Panc1 (cell line): ENCODE measurements around the gene OTUB1. TPM values are rescaled to one million over a fixed set of nuclear protein-coding genes. Genes with fewer than 3 reads are reported as not detected.

ENCODE experiments used
- ATAC-seq: fragments of 200-7000 bp; cut with Tn5 transposase; 2 replicates; pipeline ENCODE4 v1.9.1; 2020; ENCODE audit warnings: mild to moderate bottlenecking, moderate library complexity
- BruUV-seq: library from RNA; stranded (reverse); fragments of 400-500 nt; replicated peaks from 2 replicates; lab custom pipeline; 2021; lab: Mats Ljungman, UMichigan
- CTCF ChIA-PET: fragments of 300-600 bp; sonication (Branson Sonifier 250); formaldehyde crosslinking; loops from one replicate; lab custom pipeline; 2022; ENCODE audit warnings: antibody characterized with exemption; lab: Charles Lee
- POLR2A ChIA-PET: fragments of 300-600 bp; sonication (Branson Sonifier 250); formaldehyde crosslinking; loops from one replicate; lab custom pipeline; 2022; ENCODE audit warnings: antibody characterized with exemption; lab: Charles Lee
- DNase-seq: peaks from one replicate; pipeline ENCODE4 v3.0.0-alpha.2; 2010; ENCODE audit warnings: low read depth, low spot score
- H3K27ac ChIP-seq: 2 replicates; pipeline ENCODE4 v1.5.1; 2011; ENCODE audit warnings: mild to moderate bottlenecking, low read length, inconsistent platforms
- H3K27me3 ChIP-seq: fragments of 200-500 bp; sonication (Bioruptor generic); 2 replicates; pipeline ENCODE4 v1.6.0; 2014; ENCODE audit warnings: low read length, inconsistent platforms; ENCODE audit not compliant: control insufficient read depth, insufficient read depth
- H3K36me3 ChIP-seq: fragments of 200-500 bp; sonication (Bioruptor generic); 2 replicates; pipeline ENCODE4 v1.5.1; 2014; ENCODE audit warnings: inconsistent platforms, mild to moderate bottlenecking, low read length, moderate library complexity; ENCODE audit not compliant: control insufficient read depth, insufficient read depth
- H3K4me1 ChIP-seq: 2 replicates; pipeline ENCODE4 v1.5.1; 2011; ENCODE audit warnings: inconsistent platforms, mild to moderate bottlenecking, low read length, moderate library complexity; ENCODE audit not compliant: control insufficient read depth, insufficient read depth
- H3K4me3 ChIP-seq, 2 experiments: 2 replicates each; pipeline ENCODE4 v1.5.1; 2011 to 2012; ENCODE audit warnings: low read depth in 2 of 2, low read length in 2 of 2, mild to moderate bottlenecking in 2 of 2, inconsistent platforms in 1 of 2, moderate library complexity in 1 of 2
- H3K9me3 ChIP-seq: fragments of 200-500 bp; sonication (Bioruptor generic); 2 replicates; pipeline ENCODE4 v1.5.1; 2014; ENCODE audit warnings: low read depth, mild to moderate bottlenecking, inconsistent platforms, low read length, moderate library complexity; ENCODE audit not compliant: control insufficient read depth, insufficient read depth
- POLR2AphosphoS5 ChIP-seq: IDR thresholded peaks from 2 replicates; pipeline ENCODE4 v1.6.1; 2012; ENCODE audit warnings: mild to moderate bottlenecking, low read depth, low read length, moderate library complexity
- SIN3A ChIP-seq: IDR thresholded peaks from 2 replicates; pipeline ENCODE4 v1.6.1; 2012; ENCODE audit warnings: low read depth, mild to moderate bottlenecking, low read length, moderate library complexity, borderline replicate concordance; ENCODE audit not compliant: insufficient read depth
- TCF7L2 ChIP-seq: IDR thresholded peaks from 2 replicates; pipeline ENCODE4 v1.6.1; 2011; ENCODE audit warnings: mild to moderate bottlenecking, low read depth, low read length, inconsistent platforms
- in situ Hi-C: cut with HindIII; loops from 2 replicates; pipeline ENCODE4 v1.10.0; 2016; ENCODE audit warnings: low sequenced_read_pairs, low pct_unique_long_range_greater_than_20kb
- intact Hi-C: fragments of 100-400 bp; cut with micrococcal nuclease; formaldehyde crosslinking; loops from one replicate; pipeline ENCODE4 v1.10.0; 2022; ENCODE audit not compliant: unreplicated experiment
- total RNA-seq: library from RNA; stranded (reverse); gene quantifications from one replicate; pipeline ENCODE4 v1.2.1, GENCODE V29; 2021; ENCODE audit not compliant: unreplicated experiment
- TF ChIP-seq, protein P1 (sequence below): fragments of 450-650 bp; IDR thresholded peaks from 2 replicates; pipeline ENCODE4 v1.5.1; 2017; ENCODE audit warnings: mild to moderate bottlenecking
- TF ChIP-seq, protein P2 (sequence below), 2 experiments: IDR thresholded peaks; 2 replicates each; pipeline ENCODE4 v1.6.1; 2011 to 2012; ENCODE audit warnings: low read depth in 2 of 2, control low read depth in 1 of 2, low read length in 1 of 2, mild to moderate bottlenecking in 1 of 2, moderate library complexity in 1 of 2; ENCODE audit not compliant: insufficient read depth in 1 of 2

OTUB1 gene
- total RNA-seq, 1 experiment from 2014 or later: 118 TPM

DNA sequence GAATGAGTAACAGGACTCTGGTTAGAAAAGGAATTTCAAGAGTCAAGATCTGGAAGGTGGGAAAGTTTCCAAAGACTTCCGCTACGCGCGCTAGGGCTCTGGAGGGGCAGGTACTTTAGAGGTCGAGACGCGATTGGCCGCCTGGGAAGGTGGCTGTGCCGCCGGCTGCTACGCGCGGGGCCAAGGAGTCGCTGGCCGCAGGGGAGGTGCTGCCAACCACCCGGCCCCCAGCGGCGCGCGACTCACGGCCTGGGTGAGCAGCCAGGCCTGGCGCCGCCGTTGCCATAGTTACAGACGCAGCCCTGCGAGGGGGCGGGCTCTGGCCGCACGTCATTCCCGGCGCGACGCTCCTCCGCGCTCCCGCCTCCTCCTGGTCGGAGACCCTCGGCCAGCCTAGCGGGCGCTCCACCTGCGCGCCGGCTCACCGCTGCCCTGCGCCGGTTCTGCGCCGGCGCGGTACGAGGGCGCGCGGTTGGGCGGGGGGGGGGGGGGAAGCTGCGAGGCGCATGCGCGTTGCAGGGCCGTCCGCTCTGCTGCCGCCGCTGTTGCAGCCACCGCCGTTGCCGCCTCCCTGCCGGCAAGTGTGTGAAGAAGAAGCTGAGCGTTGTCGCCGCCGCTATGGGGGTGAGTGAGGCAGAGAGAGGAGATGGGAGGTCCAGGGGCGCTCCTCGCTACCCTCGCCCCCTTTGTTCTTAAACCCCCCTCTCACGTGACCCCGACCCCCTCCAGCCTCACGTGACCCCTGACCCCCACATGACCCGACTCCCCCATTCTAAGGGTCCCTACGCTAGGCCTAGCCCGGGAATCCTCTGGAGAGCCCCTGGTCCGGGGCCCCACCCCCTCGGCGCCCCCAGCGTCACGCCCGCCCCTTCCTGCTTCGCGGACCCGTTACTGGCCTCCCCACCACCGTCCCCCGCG lies 47.5 kb upstream of the OTUB1 start, which contains the start of gene NAA40:
NAA40 (plus strand) TSS at position 524 of the 918 bp plus-strand sequence; CDS start at position 619, 95 bp downstream.
- Histone ChIP-seq H3K4me3 (peak within 1 kb of the TSS; percentile 65 to 93), H3K4me1 (peaks cover 16% of the 10 kb centered on the region), H3K9me3 (no peaks in the 10 kb centered on the region), H3K27me3 (no peaks in the 10 kb centered on the region), H3K36me3 (no peaks in the 10 kb centered on the region), H3K27ac (peak within 1 kb of the TSS; percentile 92)
- TF ChIP-seq, protein P1, sequence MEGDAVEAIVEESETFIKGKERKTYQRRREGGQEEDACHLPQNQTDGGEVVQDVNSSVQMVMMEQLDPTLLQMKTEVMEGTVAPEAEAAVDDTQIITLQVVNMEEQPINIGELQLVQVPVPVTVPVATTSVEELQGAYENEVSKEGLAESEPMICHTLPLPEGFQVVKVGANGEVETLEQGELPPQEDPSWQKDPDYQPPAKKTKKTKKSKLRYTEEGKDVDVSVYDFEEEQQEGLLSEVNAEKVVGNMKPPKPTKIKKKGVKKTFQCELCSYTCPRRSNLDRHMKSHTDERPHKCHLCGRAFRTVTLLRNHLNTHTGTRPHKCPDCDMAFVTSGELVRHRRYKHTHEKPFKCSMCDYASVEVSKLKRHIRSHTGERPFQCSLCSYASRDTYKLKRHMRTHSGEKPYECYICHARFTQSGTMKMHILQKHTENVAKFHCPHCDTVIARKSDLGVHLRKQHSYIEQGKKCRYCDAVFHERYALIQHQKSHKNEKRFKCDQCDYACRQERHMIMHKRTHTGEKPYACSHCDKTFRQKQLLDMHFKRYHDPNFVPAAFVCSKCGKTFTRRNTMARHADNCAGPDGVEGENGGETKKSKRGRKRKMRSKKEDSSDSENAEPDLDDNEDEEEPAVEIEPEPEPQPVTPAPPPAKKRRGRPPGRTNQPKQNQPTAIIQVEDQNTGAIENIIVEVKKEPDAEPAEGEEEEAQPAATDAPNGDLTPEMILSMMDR: no peak
- TF ChIP-seq SIN3A (peak; percentile 97; the same call in 1 of the 2 replicates), POLR2AphosphoS5 (peak; percentile 81), TCF7L2 (0 out of 2 replicates have a peak, but pooled peaks have one; percentile 28)
- TF ChIP-seq, protein P2, sequence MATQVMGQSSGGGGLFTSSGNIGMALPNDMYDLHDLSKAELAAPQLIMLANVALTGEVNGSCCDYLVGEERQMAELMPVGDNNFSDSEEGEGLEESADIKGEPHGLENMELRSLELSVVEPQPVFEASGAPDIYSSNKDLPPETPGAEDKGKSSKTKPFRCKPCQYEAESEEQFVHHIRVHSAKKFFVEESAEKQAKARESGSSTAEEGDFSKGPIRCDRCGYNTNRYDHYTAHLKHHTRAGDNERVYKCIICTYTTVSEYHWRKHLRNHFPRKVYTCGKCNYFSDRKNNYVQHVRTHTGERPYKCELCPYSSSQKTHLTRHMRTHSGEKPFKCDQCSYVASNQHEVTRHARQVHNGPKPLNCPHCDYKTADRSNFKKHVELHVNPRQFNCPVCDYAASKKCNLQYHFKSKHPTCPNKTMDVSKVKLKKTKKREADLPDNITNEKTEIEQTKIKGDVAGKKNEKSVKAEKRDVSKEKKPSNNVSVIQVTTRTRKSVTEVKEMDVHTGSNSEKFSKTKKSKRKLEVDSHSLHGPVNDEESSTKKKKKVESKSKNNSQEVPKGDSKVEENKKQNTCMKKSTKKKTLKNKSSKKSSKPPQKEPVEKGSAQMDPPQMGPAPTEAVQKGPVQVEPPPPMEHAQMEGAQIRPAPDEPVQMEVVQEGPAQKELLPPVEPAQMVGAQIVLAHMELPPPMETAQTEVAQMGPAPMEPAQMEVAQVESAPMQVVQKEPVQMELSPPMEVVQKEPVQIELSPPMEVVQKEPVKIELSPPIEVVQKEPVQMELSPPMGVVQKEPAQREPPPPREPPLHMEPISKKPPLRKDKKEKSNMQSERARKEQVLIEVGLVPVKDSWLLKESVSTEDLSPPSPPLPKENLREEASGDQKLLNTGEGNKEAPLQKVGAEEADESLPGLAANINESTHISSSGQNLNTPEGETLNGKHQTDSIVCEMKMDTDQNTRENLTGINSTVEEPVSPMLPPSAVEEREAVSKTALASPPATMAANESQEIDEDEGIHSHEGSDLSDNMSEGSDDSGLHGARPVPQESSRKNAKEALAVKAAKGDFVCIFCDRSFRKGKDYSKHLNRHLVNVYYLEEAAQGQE (IDR thresholded peaks at IDR 0.05; ENCODE audit: insufficient read depth in 1 of 2, low read depth in 2 of 2, low read length in 1 of 2): no peak
- in situ Hi-C loops: no loop called here
- DNase-seq (peak; percentile 76), ATAC-seq (peak; percentile 98)
- ChIA-PET CTCF (interaction anchor here (0.6 kb wide), 2 partner anchors 171 to 213 kb away, joined by 3 read pairs; no protein-coding TSS in a partner anchor), POLR2A (interaction anchor here (0.6 kb wide), 1 partner anchor 22 kb away, joined by 3 read pairs; the partner anchor contains the start of gene RCOR2)
- intact Hi-C loops: no loop called here
- no TSS peak for BruUV-seq

DNA sequence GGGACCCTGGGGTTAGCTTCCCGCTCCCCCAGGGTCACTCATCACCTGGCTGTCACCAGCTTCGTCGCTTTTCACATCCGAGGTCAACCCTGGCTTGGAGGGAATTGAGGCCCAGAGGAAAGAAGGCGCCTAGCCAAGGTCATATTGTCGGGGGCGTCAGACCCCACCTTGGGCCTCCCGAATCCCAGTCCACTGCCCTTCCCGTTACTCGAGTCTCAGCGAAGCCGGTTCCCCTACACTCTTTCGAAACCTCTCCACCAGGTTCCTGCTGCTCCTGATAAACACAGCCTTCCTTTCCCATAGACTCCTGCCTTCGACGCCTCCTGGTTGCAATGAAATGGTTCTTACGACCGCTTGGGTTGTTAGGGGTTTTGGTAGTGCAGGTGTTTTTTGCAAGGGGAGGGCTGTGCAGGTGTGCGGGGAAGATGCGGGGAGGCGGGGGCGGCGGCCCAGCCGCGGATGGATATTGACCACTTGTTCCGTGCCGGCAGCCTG lies 46.8 kb upstream of the OTUB1 start:
- intact Hi-C loops (no loop called here), in situ Hi-C loops (no loop called here)
- DNase-seq (no peak), ATAC-seq (no peak)
- no peaks in the 10 kb centered on the region for H3K27me3 ChIP-seq
- ChIA-PET POLR2A (interaction anchor here (0.6 kb wide), 1 partner anchor 22 kb away, joined by 3 read pairs; the partner anchor contains the start of gene RCOR2), CTCF (interaction anchor here (0.6 kb wide), 2 partner anchors 172 to 212 kb away, joined by 3 read pairs; no protein-coding TSS in a partner anchor)
- no peaks in the 10 kb centered on the region for H3K36me3 ChIP-seq
- no peaks in the 10 kb centered on the region for H3K9me3 ChIP-seq
- H3K4me1 ChIP-seq: peaks cover 16% of the 10 kb centered on the region
- peak overlapping the region; percentile 65 to 93 for H3K4me3 ChIP-seq
- BruUV-seq: no TSS peak
- TF ChIP-seq POLR2AphosphoS5 (no peak), TCF7L2 (no peak), SIN3A (no peak)
- TF ChIP-seq, protein P1: no peak
- TF ChIP-seq, protein P2 (IDR thresholded peaks at IDR 0.05; ENCODE audit: insufficient read depth in 1 of 2, low read depth in 2 of 2, low read length in 1 of 2): no peak
- peak overlapping the region; percentile 88 for H3K27ac ChIP-seq
